ENCODE measurements around the gene RGS1. TPM values are rescaled to one million over a fixed set of nuclear protein-coding genes. Genes with fewer than 3 reads are reported as not detected.

The RGS1 gene
- polyA plus RNA-seq, 1 of the 3 experiments (the other 2 are of a cell fraction) = 0.12 TPM

DNA sequence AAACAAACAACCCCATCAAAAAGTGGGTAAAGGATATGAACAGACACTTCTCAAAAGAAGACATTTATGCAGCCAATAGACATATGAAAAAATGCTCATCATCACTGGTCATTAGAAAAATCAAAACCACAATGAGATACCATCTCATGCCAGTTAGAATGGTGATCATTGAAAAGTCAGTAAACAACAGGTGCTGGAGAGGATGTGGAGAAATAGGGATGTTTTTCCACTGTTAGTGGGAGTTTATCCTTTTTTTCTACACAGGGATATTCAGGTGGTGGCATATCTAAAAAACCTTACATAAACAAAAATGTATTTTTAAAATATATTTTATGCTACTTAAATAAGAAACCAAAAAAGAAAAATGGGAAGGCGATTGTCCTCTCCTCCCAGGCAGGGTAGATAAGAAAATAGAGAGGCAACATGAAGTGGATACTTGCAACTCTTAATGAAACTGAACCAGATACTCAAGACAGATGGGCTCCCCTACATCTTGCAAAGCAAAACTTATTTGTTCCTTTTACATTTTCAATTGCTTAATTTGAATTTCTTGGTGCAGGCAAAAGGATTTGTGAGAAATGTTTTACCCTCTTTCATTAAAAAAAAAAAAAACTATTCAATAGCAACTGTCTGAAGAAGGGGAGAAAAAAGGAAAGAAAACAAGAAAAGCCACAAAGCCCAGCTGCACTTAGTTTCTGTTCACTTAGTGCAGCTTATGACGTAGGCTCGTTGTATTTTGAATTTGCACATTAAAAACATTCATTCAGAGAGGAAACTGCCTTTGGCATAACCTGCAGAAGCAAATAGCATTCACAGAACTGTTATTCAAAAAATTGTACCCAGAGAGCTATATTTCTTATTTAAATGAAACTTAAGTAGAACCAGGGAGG, 36.9 kb upstream of the RGS1 start:
- Histone ChIP-seq H3K4me2 (peak overlapping the region; percentile 49; the same call in 1 of the 2 replicates), H3K9ac (peak overlapping the region; percentile 87), H3K79me2 (ENCODE audit: insufficient read depth) (peaks cover 34% of the 10 kb centered on the region), H3K36me3 (replicated peaks in 1 of 2; ENCODE audit: control insufficient read depth in 1 of 2, insufficient read depth in 2 of 2, low read length in 1 of 2) (peaks cover 0 to 29% of the 10 kb centered on the region in 2 experiments), H3K27me3 (ENCODE audit: insufficient read depth) (no peaks in the 10 kb centered on the region), H3K27ac (ENCODE audit: low read depth in 2 of 2, low read length in 1 of 2) (peak overlapping the region; percentile 97 to 99), H3F3A (replicated peaks; ENCODE audit: insufficient read depth) (peaks cover 40% of the 10 kb centered on the region), H3K9me2 (no peaks in the 10 kb centered on the region), H4K20me1 (ENCODE audit: insufficient read depth) (no peaks in the 10 kb centered on the region), H2AFZ (ENCODE audit: low read depth) (0 out of 2 replicates have a peak overlapping the region, but pooled peaks have one; percentile 16), H3K4me1 (ENCODE audit: control insufficient read depth in 1 of 2, insufficient read depth in 2 of 2, low read depth in 1 of 2, low read length in 1 of 2) (peaks cover 5 to 44% of the 10 kb centered on the region in 2 experiments; a peak in 3 of 4 replicates), H3K9me3 (no peaks in the 10 kb centered on the region), H3K4me3 (ENCODE audit: low read depth in 2 of 2, low read length in 1 of 2) (no peak overlapping the region)
- 73% methylated on average over 3 of the region's 3 CpGs for WGBS (ENCODE audit: low lambda C conversion rate)
- DNase-seq = no peak
- ChIA-PET POLR2A (no interaction called here), CTCF (interaction anchor here (0.9 kb wide), 1 partner anchor 39 kb away, joined by 3 read pairs; no protein-coding TSS in a partner anchor)
- TF ChIP-seq RXRA (IDR thresholded peaks at IDR 0.05; ENCODE audit: borderline replicate concordance, low read depth) (no peak), ELF1 (IDR thresholded peaks at IDR 0.05) (no peak)
- TF ChIP-seq, protein P1, sequence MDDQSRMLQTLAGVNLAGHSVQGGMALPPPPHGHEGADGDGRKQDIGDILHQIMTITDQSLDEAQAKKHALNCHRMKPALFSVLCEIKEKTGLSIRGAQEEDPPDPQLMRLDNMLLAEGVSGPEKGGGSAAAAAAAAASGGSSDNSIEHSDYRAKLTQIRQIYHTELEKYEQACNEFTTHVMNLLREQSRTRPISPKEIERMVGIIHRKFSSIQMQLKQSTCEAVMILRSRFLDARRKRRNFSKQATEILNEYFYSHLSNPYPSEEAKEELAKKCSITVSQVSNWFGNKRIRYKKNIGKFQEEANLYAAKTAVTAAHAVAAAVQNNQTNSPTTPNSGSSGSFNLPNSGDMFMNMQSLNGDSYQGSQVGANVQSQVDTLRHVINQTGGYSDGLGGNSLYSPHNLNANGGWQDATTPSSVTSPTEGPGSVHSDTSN (IDR thresholded peaks at IDR 0.05) = no peak
- TF ChIP-seq, protein P2, sequence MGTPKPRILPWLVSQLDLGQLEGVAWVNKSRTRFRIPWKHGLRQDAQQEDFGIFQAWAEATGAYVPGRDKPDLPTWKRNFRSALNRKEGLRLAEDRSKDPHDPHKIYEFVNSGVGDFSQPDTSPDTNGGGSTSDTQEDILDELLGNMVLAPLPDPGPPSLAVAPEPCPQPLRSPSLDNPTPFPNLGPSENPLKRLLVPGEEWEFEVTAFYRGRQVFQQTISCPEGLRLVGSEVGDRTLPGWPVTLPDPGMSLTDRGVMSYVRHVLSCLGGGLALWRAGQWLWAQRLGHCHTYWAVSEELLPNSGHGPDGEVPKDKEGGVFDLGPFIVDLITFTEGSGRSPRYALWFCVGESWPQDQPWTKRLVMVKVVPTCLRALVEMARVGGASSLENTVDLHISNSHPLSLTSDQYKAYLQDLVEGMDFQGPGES (IDR thresholded peaks at IDR 0.05; ENCODE audit: low read depth, low read length) = no peak
- TF ChIP-seq, protein P3, sequence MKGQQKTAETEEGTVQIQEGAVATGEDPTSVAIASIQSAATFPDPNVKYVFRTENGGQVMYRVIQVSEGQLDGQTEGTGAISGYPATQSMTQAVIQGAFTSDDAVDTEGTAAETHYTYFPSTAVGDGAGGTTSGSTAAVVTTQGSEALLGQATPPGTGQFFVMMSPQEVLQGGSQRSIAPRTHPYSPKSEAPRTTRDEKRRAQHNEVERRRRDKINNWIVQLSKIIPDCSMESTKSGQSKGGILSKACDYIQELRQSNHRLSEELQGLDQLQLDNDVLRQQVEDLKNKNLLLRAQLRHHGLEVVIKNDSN (IDR thresholded peaks at IDR 0.05; ENCODE audit: borderline replicate concordance, low read depth) = no peak

DNA sequence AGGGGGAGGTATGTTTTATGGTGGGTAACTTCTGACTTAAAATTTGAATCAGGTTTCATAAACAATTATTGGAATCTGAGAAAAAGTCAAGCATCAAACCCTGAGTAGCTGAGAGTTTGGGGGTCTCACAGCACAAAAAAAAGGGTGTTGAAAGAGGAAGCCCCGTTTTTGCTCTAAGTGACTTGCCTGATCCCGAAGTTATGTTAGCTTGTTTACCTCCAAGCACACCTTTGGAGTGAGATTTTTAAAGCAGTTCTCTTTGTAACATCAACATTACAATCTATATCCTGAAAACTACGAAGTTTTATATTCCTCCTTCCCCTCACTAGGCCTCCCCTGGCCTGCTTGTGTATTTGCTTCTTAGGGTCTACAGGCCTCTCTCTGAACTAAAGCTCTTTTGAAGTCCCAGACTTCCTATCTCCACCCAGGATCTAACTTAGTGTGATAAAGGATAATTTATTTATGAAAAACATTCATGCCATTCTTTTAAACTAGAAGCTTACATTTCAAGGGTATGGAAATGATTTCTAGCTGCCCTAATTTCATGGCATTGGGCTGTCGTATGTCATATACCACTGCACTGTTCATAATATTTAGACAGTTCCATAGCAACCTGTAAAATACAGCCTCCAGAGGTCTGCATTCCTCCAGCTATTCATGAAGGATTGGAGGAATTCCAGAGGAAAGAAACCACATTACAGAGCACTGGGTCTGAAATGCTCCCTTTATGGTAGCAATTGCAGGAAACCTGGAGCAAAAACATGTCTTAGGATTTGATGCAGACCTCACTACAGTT, 36.1 kb upstream of the RGS1 start:
- peaks cover 0 to 29% of the 10 kb centered on the region in 2 experiments for H3K36me3 ChIP-seq (replicated peaks in 1 of 2; ENCODE audit: control insufficient read depth in 1 of 2, insufficient read depth in 2 of 2, low read length in 1 of 2)
- ChIA-PET CTCF (interaction anchor here (0.9 kb wide), 1 partner anchor 39 kb away, joined by 3 read pairs; no protein-coding TSS in a partner anchor), POLR2A (no interaction called here)
- no peak overlapping the region for H3K4me3 ChIP-seq (ENCODE audit: low read depth in 2 of 2, low read length in 1 of 2)
- WGBS (ENCODE audit: low lambda C conversion rate) = 47% methylated on average over 4 of the region's 4 CpGs
- peak overlapping the region; percentile 16; the same call in 1 of the 2 replicates for H2AFZ ChIP-seq (ENCODE audit: low read depth)
- H3K79me2 ChIP-seq (ENCODE audit: insufficient read depth) = peaks cover 27% of the 10 kb centered on the region
- peaks cover 35% of the 10 kb centered on the region for H3F3A ChIP-seq (replicated peaks; ENCODE audit: insufficient read depth)
- peak overlapping the region; percentile 49; the same call in 1 of the 2 replicates for H3K4me2 ChIP-seq
- peak overlapping the region; percentile 87 for H3K9ac ChIP-seq
- peak overlapping the region; percentile 97 to 99 for H3K27ac ChIP-seq (ENCODE audit: low read depth in 2 of 2, low read length in 1 of 2)
- no peaks in the 10 kb centered on the region for H3K9me3 ChIP-seq
- no peaks in the 10 kb centered on the region for H4K20me1 ChIP-seq (ENCODE audit: insufficient read depth)
- H3K9me2 ChIP-seq = no peaks in the 10 kb centered on the region
- no peaks in the 10 kb centered on the region for H3K27me3 ChIP-seq (ENCODE audit: insufficient read depth)
- DNase-seq = peak; percentile 7
- peaks cover 5 to 45% of the 10 kb centered on the region in 2 experiments; a peak in 3 of 4 replicates for H3K4me1 ChIP-seq (ENCODE audit: control insufficient read depth in 1 of 2, insufficient read depth in 2 of 2, low read depth in 1 of 2, low read length in 1 of 2)
- TF ChIP-seq FOXJ3 (CRISPR knock-in tag; IDR thresholded peaks at IDR 0.05) = no peak
- TF ChIP-seq, protein P4, sequence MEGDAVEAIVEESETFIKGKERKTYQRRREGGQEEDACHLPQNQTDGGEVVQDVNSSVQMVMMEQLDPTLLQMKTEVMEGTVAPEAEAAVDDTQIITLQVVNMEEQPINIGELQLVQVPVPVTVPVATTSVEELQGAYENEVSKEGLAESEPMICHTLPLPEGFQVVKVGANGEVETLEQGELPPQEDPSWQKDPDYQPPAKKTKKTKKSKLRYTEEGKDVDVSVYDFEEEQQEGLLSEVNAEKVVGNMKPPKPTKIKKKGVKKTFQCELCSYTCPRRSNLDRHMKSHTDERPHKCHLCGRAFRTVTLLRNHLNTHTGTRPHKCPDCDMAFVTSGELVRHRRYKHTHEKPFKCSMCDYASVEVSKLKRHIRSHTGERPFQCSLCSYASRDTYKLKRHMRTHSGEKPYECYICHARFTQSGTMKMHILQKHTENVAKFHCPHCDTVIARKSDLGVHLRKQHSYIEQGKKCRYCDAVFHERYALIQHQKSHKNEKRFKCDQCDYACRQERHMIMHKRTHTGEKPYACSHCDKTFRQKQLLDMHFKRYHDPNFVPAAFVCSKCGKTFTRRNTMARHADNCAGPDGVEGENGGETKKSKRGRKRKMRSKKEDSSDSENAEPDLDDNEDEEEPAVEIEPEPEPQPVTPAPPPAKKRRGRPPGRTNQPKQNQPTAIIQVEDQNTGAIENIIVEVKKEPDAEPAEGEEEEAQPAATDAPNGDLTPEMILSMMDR (IDR thresholded peaks at IDR 0.05) = no peak
- TF ChIP-seq FOSL2 (IDR thresholded peaks at IDR 0.05; ENCODE audit: borderline replicate concordance, low read depth) = 0 out of 2 replicates have a peak, but pooled peaks have one; percentile 1
- TF ChIP-seq, protein P1 (IDR thresholded peaks at IDR 0.05) = peak; percentile 94
- 0 out of 2 replicates have a peak, but pooled peaks have one; percentile 11 for TF ChIP-seq RAD21 (IDR thresholded peaks at IDR 0.05; ENCODE audit: low read length)
- TF ChIP-seq MXI1 (IDR thresholded peaks at IDR 0.05; ENCODE audit: low read depth, low read length) = no peak
- TF ChIP-seq, protein P3 (IDR thresholded peaks at IDR 0.05; ENCODE audit: borderline replicate concordance, low read depth) = no peak
- TF ChIP-seq SMC3 (IDR thresholded peaks at IDR 0.05; ENCODE audit: low read depth, low read length) = no peak; the same call in 1 of the 2 replicates
- TF ChIP-seq, protein P5, sequence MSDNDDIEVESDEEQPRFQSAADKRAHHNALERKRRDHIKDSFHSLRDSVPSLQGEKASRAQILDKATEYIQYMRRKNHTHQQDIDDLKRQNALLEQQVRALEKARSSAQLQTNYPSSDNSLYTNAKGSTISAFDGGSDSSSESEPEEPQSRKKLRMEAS (IDR thresholded peaks at IDR 0.05; ENCODE audit: low read depth) = no peak
- peak; percentile 92 for TF ChIP-seq TCF12 (IDR thresholded peaks at IDR 0.05)

Data from SK-N-SH (cell line).